ENCODE results near the gene BLVRA. TPM values are rescaled to one million over a fixed set of nuclear protein-coding genes. Genes with fewer than 3 reads are reported as not detected.

BLVRA gene
- polyA plus RNA-seq, 12 donors, result 21.8 to 37.2 (median 33.6) TPM; not detected in 1

GRCh38 chr7:43851805-43852204 is 93.3 kb downstream of the BLVRA start:
- no peak for DNase-seq

GRCh38 chr7:43855176-43855575 is 96.7 kb downstream of the BLVRA start:
- no peak for DNase-seq

- DNase-seq, result no peak
Measured at GRCh38 chr7:43856316-43856715, 97.8 kb downstream of the BLVRA start.

Other genes starting within 250 kb of the BLVRA start
- 10 to 100 TPM in 11 of 12 donors, not detected in 1; 17.3 to 32.9 (median 25.5) TPM for gene STK17A, start 175.6 kb upstream of the BLVRA start, polyA plus RNA-seq (ENCODE audit: insufficient read length in 12 of 12)
- 10 to 100 TPM in 11 of 12 donors, not detected in 1; 22.0 to 53.2 (median 39.3) TPM for gene COA1, start 29.2 kb upstream of the BLVRA start, polyA plus RNA-seq (ENCODE audit: insufficient read length in 12 of 12)
- gene MRPS24, start 110.8 kb downstream of the BLVRA start, polyA plus RNA-seq (ENCODE audit: insufficient read length in 12 of 12), result 10 to 100 TPM in 11 of 12 donors, not detected in 1; 50.0 to 76.9 (median 65.3) TPM
- 10 to 100 TPM in 11 of 12 donors, not detected in 1; 16.9 to 40.2 (median 20.6) TPM for gene URGCP, start 147.9 kb downstream of the BLVRA start, polyA plus RNA-seq (ENCODE audit: insufficient read length in 12 of 12)
- gene UBE2D4, start 167.8 kb downstream of the BLVRA start, polyA plus RNA-seq (ENCODE audit: insufficient read length in 12 of 12), result 10 to 100 TPM in 11 of 12 donors, not detected in 1; 10.9 to 22.6 (median 21.0) TPM
- gene SPDYE1, start 239.2 kb downstream of the BLVRA start, polyA plus RNA-seq (ENCODE audit: insufficient read length in 12 of 12), result 1 to 10 TPM in 5 of 12 donors, under 1 TPM in 5, not detected in 2; 0.15 to 4.1 (median 1.1) TPM

Data from muscle of arm (tissue), 12 donors.